ENCODE measurements around the gene QKI.

DNA sequence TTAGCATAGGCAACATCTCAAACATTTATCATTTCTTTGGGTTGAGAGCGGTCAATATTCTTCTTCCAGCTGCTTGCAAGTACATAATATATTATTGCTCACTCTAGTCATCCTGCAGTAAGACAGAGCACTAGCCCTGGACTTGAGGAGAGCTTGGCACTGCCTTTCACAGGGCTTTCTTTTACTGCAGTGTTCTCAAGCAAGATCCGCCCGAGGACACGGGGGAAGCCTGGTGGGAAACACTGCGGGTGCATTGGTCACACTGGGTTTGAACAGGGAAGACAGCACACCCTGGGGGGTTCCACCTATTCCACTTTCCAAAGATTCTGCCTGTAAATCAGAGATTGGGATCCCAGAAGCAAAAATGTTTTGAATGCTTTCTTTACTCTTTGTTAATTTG is 48.2 kb upstream of the QKI start:
- TF ChIP-seq POLR2A (IDR thresholded peaks at IDR 0.05; ENCODE audit: control extremely low read depth in 1 of 2, low read depth in 2 of 2, low read length in 2 of 2) (no peak), SIN3A (conservative IDR thresholded peaks at IDR 0.05 in 1 of 2, IDR thresholded peaks at IDR 0.05 in 1 of 2; ENCODE audit: low read depth in 1 of 2, low read length in 2 of 2) (no peak), CBX5 (IDR thresholded peaks at IDR 0.05; ENCODE audit: low read depth, low read length) (no peak), EGR1 (IDR thresholded peaks at IDR 0.05; ENCODE audit: borderline replicate concordance, low read depth, low read length) (no peak), EZH2 (IDR thresholded peaks at IDR 0.05; ENCODE audit: low read depth, low read length, severe bottlenecking) (no peak), GTF2F1 (IDR thresholded peaks at IDR 0.05; ENCODE audit: borderline replicate concordance, low read depth, low read length) (no peak), TAF1 (IDR thresholded peaks at IDR 0.05; ENCODE audit: low read depth, low read length) (no peak), KDM1A (IDR thresholded peaks at IDR 0.05; ENCODE audit: borderline replicate concordance, low read length) (no peak), CHD1 (IDR thresholded peaks at IDR 0.05; ENCODE audit: low read depth, low read length) (no peak), SAP30 (IDR thresholded peaks at IDR 0.05; ENCODE audit: insufficient read depth, insufficient replicate concordance, low read length) (no peak), HDAC6 (IDR thresholded peaks at IDR 0.05; ENCODE audit: low read depth, low read length) (no peak)
- TF ChIP-seq, protein P1, sequence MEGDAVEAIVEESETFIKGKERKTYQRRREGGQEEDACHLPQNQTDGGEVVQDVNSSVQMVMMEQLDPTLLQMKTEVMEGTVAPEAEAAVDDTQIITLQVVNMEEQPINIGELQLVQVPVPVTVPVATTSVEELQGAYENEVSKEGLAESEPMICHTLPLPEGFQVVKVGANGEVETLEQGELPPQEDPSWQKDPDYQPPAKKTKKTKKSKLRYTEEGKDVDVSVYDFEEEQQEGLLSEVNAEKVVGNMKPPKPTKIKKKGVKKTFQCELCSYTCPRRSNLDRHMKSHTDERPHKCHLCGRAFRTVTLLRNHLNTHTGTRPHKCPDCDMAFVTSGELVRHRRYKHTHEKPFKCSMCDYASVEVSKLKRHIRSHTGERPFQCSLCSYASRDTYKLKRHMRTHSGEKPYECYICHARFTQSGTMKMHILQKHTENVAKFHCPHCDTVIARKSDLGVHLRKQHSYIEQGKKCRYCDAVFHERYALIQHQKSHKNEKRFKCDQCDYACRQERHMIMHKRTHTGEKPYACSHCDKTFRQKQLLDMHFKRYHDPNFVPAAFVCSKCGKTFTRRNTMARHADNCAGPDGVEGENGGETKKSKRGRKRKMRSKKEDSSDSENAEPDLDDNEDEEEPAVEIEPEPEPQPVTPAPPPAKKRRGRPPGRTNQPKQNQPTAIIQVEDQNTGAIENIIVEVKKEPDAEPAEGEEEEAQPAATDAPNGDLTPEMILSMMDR (IDR thresholded peaks at IDR 0.05; ENCODE audit: control extremely low read depth in 1 of 3, insufficient read depth in 1 of 3, low read depth in 1 of 3, low read length in 3 of 3), result no peak
- TF ChIP-seq, protein P2, sequence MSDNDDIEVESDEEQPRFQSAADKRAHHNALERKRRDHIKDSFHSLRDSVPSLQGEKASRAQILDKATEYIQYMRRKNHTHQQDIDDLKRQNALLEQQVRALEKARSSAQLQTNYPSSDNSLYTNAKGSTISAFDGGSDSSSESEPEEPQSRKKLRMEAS (IDR thresholded peaks at IDR 0.05), result no peak
